Measurements from ENCODE around the gene SNX19.
A peak's percentile ranks its signal among the peaks of the same experiment; 100 is the strongest.
"Not testable (repeated sequence)": the region's sequence is repeated elsewhere in the genome, so short reads cannot be mapped to it uniquely, and the experiment has no call there.

The SNX19 gene

GRCh38 chr11:130945896-130946295 is 29.6 kb upstream of the SNX19 start:
- Histone ChIP-seq H3K27ac (ENCODE audit: poor library complexity, severe bottlenecking) (no peak overlapping the region), H3K4me3 (ENCODE audit: severe bottlenecking) (no peak overlapping the region), H3K27me3 (ENCODE audit: insufficient read depth, poor library complexity, severe bottlenecking) (no peaks in the 10 kb centered on the region), H3K4me1 (ENCODE audit: insufficient read depth, poor library complexity, severe bottlenecking) (peaks cover 18% of the 10 kb centered on the region), H3K36me3 (ENCODE audit: low read depth) (no peaks in the 10 kb centered on the region), H3K9me3 (ENCODE audit: severe bottlenecking) (no peaks in the 10 kb centered on the region)
- TF ChIP-seq CTCF (IDR thresholded peaks at IDR 0.05; ENCODE audit: poor library complexity, severe bottlenecking): no peak
- ATAC-seq (ENCODE audit: low read depth) (peak; percentile 67; the same call in 2 of the 3 replicates), DNase-seq (ENCODE audit: low spot score) (no peak)

- Histone ChIP-seq H3K27ac (ENCODE audit: poor library complexity, severe bottlenecking) (no peak overlapping the region), H3K27me3 (ENCODE audit: insufficient read depth, poor library complexity, severe bottlenecking) (no peaks in the 10 kb centered on the region), H3K36me3 (ENCODE audit: low read depth) (no peaks in the 10 kb centered on the region), H3K4me1 (ENCODE audit: insufficient read depth, poor library complexity, severe bottlenecking) (no peaks in the 10 kb centered on the region), H3K9me3 (ENCODE audit: severe bottlenecking) (no peaks in the 10 kb centered on the region), H3K4me3 (ENCODE audit: severe bottlenecking) (no peak overlapping the region)
- DNase-seq (ENCODE audit: low spot score) (no peak), ATAC-seq (ENCODE audit: low read depth) (no peak)
- TF ChIP-seq CTCF (IDR thresholded peaks at IDR 0.05; ENCODE audit: poor library complexity, severe bottlenecking): no peak
Measured at GRCh38 chr11:130940706-130941105, 24.4 kb upstream of the SNX19 start.

GRCh38 chr11:130937051-130937450 is 20.8 kb upstream of the SNX19 start:
- Histone ChIP-seq H3K4me1 (ENCODE audit: insufficient read depth, poor library complexity, severe bottlenecking) (no peaks in the 10 kb centered on the region), H3K36me3 (ENCODE audit: low read depth) (no peaks in the 10 kb centered on the region), H3K27me3 (ENCODE audit: insufficient read depth, poor library complexity, severe bottlenecking) (no peaks in the 10 kb centered on the region), H3K27ac (ENCODE audit: poor library complexity, severe bottlenecking) (no peak overlapping the region), H3K9me3 (ENCODE audit: severe bottlenecking) (no peaks in the 10 kb centered on the region), H3K4me3 (ENCODE audit: severe bottlenecking) (no peak overlapping the region)
- ATAC-seq (ENCODE audit: low read depth) (peak; percentile 23; the same call in 1 of the 3 replicates), DNase-seq (ENCODE audit: low spot score) (no peak)
- TF ChIP-seq CTCF (IDR thresholded peaks at IDR 0.05; ENCODE audit: poor library complexity, severe bottlenecking): no peak

GRCh38 chr11:130932086-130932712 is 15.9 kb upstream of the SNX19 start:
- no peak for TF ChIP-seq CTCF (IDR thresholded peaks at IDR 0.05; ENCODE audit: poor library complexity, severe bottlenecking)
- Histone ChIP-seq H3K36me3 (ENCODE audit: low read depth) (no peaks in the 10 kb centered on the region), H3K27me3 (ENCODE audit: insufficient read depth, poor library complexity, severe bottlenecking) (no peaks in the 10 kb centered on the region), H3K27ac (ENCODE audit: poor library complexity, severe bottlenecking) (no peak overlapping the region), H3K4me1 (ENCODE audit: insufficient read depth, poor library complexity, severe bottlenecking) (no peaks in the 10 kb centered on the region), H3K9me3 (ENCODE audit: severe bottlenecking) (no peaks in the 10 kb centered on the region), H3K4me3 (ENCODE audit: severe bottlenecking) (no peak overlapping the region)
- DNase-seq (ENCODE audit: low spot score): no peak
- no peak for ATAC-seq (ENCODE audit: low read depth)

GRCh38 chr11:130924750-130925149 is 8.5 kb upstream of the SNX19 start:
- Histone ChIP-seq H3K27me3 (ENCODE audit: insufficient read depth, poor library complexity, severe bottlenecking) (no peaks in the 10 kb centered on the region), H3K27ac (ENCODE audit: poor library complexity, severe bottlenecking) (no peak overlapping the region), H3K4me1 (ENCODE audit: insufficient read depth, poor library complexity, severe bottlenecking) (no peaks in the 10 kb centered on the region), H3K9me3 (ENCODE audit: severe bottlenecking) (no peaks in the 10 kb centered on the region), H3K36me3 (ENCODE audit: low read depth) (no peaks in the 10 kb centered on the region), H3K4me3 (ENCODE audit: severe bottlenecking) (no peak overlapping the region)
- no peak for DNase-seq (ENCODE audit: low spot score)
- TF ChIP-seq CTCF (IDR thresholded peaks at IDR 0.05; ENCODE audit: poor library complexity, severe bottlenecking): no peak
- ATAC-seq (ENCODE audit: low read depth): no peak

GRCh38 chr11:130920612-130921011 is 4.3 kb upstream of the SNX19 start:
- DNase-seq (ENCODE audit: low spot score); H3K27ac ChIP-seq (ENCODE audit: poor library complexity, severe bottlenecking); H3K27me3 ChIP-seq (ENCODE audit: insufficient read depth, poor library complexity, severe bottlenecking); H3K4me1 ChIP-seq (ENCODE audit: insufficient read depth, poor library complexity, severe bottlenecking); H3K36me3 ChIP-seq (ENCODE audit: low read depth); H3K9me3 ChIP-seq (ENCODE audit: severe bottlenecking); ATAC-seq (ENCODE audit: low read depth); H3K4me3 ChIP-seq (ENCODE audit: severe bottlenecking): not testable (repeated sequence)

Measured in RWPE2 (cell line).